ENCODE results near the gene BTBD9. TPM values are rescaled to one million over a fixed set of nuclear protein-coding genes. Genes with fewer than 3 reads are reported as not detected.

The BTBD9 gene
- total RNA-seq, 1 donor from 2014 or later, result 9.9 TPM

GRCh38 chr6:38404355-38404754 is 235.4 kb downstream of the BTBD9 start:
- H3K36me3 ChIP-seq, result no peaks in the 10 kb centered on the region
- no peak overlapping the region for H3K4me3 ChIP-seq
- H3K27ac ChIP-seq, result no peak overlapping the region
- H3K27me3 ChIP-seq, result no peaks in the 10 kb centered on the region
- no peak for DNase-seq (ENCODE audit: low spot score in 2 of 2)
- intact Hi-C loops (cut with DNase I), result no loop called here
- H3K9me3 ChIP-seq, result no peaks in the 10 kb centered on the region
- TF ChIP-seq CTCF (IDR thresholded peaks at IDR 0.05), result no peak
- peaks cover 0 to 6% of the 10 kb centered on the region in 2 donors for H3K4me1 ChIP-seq

- Histone ChIP-seq H3K4me1 (peaks cover 0 to 6% of the 10 kb centered on the region in 2 donors), H3K27me3 (no peaks in the 10 kb centered on the region), H3K9me3 (no peaks in the 10 kb centered on the region), H3K27ac (no peak overlapping the region), H3K4me3 (no peak overlapping the region), H3K36me3 (no peaks in the 10 kb centered on the region)
- intact Hi-C loops (cut with DNase I), result no loop called here
- TF ChIP-seq CTCF (IDR thresholded peaks at IDR 0.05), result no peak
- no peak for DNase-seq (ENCODE audit: low spot score in 2 of 2)
These were observed 236.2 kb downstream of the BTBD9 start for GRCh38 chr6:38403548-38403947.

- Histone ChIP-seq H3K27me3 (no peaks in the 10 kb centered on the region), H3K27ac (no peak overlapping the region), H3K36me3 (no peaks in the 10 kb centered on the region), H3K9me3 (no peaks in the 10 kb centered on the region), H3K4me1 (peaks cover 0 to 6% of the 10 kb centered on the region in 2 donors), H3K4me3 (no peak overlapping the region)
- TF ChIP-seq CTCF (IDR thresholded peaks at IDR 0.05), result no peak
- intact Hi-C loops (cut with DNase I), result no loop called here
- no peak for DNase-seq (ENCODE audit: low spot score in 2 of 2)
These were observed 239.0 kb downstream of the BTBD9 start for GRCh38 chr6:38400764-38401163.

GRCh38 chr6:38400101-38400500 is 239.6 kb downstream of the BTBD9 start:
- DNase-seq (ENCODE audit: low spot score in 2 of 2), result no peak
- Histone ChIP-seq H3K27ac (no peak overlapping the region), H3K27me3 (no peaks in the 10 kb centered on the region), H3K9me3 (no peaks in the 10 kb centered on the region), H3K36me3 (no peaks in the 10 kb centered on the region), H3K4me1 (peaks cover 0 to 6% of the 10 kb centered on the region in 2 donors), H3K4me3 (no peak overlapping the region)
- intact Hi-C loops (cut with DNase I), result no loop called here
- TF ChIP-seq CTCF (IDR thresholded peaks at IDR 0.05), result no peak

GRCh38 chr6:38396209-38396608 is 243.5 kb downstream of the BTBD9 start:
- Histone ChIP-seq H3K27ac (no peak overlapping the region), H3K27me3 (no peaks in the 10 kb centered on the region), H3K9me3 (no peaks in the 10 kb centered on the region), H3K36me3 (no peaks in the 10 kb centered on the region), H3K4me1 (no peaks in the 10 kb centered on the region), H3K4me3 (no peak overlapping the region)
- no peak for TF ChIP-seq CTCF (IDR thresholded peaks at IDR 0.05)
- no peak for DNase-seq (ENCODE audit: low spot score in 2 of 2)
- intact Hi-C loops (cut with DNase I), result no loop called here

- H3K9me3 ChIP-seq, result no peaks in the 10 kb centered on the region
- no peaks in the 10 kb centered on the region for H3K4me1 ChIP-seq
- no peak for TF ChIP-seq CTCF (IDR thresholded peaks at IDR 0.05)
- H3K27me3 ChIP-seq, result no peaks in the 10 kb centered on the region
- H3K4me3 ChIP-seq, result no peak overlapping the region
- intact Hi-C loops (cut with DNase I), result no loop called here
- H3K36me3 ChIP-seq, result no peaks in the 10 kb centered on the region
- no peak for DNase-seq (ENCODE audit: low spot score in 2 of 2)
- H3K27ac ChIP-seq, result no peak overlapping the region
These were observed 245.7 kb downstream of the BTBD9 start for GRCh38 chr6:38393986-38394385.

Data from ascending aorta (tissue), 2 donors.